Dedifferentiated amniotic fluid mesenchymal stem cell (primary cell): ENCODE results near the gene PPP1R3A.

Source experiments
- DNase-seq: peaks from one replicate; pipeline ENCODE4 v3.0.0-alpha.2; 2016; ENCODE audit errors: extremely low spot score

The PPP1R3A gene

DNA sequence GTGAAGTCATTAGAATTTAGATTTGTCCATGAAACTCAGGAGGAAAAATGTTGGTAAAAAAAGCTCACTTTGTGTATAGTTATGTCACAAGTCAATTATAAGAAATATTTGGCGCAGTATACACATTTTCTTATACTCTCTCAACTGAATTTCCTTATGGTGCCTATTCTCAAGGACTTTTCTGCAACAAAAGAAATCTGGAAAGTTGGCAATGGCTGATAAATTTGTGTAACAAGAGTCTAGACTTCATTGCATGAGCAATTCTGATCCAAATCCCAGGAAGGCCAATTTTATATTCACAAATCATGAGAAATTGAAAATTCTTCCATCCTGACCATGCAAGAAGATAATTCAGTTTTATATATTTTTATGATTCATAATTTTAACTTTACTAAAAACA, 35.7 kb downstream of the PPP1R3A start:
- no peak for DNase-seq

DNA sequence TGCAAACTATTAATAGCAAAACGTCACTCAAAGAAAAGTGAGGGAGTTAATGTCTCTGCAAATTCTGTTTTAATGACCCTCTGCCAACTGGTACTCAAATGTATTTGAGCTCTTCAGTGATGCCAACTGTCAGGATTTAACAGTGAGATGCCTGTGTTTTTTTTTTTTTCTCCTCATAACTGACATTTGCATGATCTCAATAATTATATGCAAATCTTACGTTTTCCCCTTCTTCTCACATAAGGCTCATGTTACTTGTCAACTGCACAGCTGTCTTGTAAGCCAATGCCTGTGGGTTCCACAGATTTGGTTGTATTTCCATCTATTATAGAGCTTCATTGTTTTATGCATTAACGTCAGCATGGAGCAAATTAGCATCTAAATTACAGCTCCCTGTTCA, 38.2 kb downstream of the PPP1R3A start:
- DNase-seq: no peak

DNA sequence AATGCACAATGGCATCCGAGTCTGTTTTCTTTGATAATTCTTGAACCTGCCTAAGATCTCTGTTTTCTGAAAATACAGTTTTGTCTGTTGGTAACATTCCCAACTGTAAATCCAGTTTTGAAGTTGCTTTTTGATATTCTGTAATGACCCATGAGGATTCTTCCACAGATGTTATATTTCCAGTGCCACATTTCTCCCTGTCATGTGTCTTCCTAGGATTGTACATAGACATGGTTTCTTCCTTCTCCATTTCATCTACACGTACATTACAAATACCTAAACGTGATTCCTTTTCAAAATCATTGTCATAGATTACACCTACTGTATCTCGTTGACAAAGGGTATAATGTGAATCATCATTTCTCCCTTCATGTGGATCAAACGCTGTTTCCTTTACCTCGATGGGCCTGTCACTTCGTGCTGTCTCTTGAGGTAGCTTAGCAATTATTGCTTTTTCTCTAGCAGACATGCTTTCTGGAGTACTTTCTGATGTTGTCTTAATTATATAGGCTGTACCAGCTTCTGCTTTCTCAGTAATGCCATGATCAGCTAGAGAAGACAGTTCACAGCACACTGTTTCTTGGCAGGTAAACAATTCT, 40.3 kb downstream of the PPP1R3A start:
- DNase-seq: no peak

DNA sequence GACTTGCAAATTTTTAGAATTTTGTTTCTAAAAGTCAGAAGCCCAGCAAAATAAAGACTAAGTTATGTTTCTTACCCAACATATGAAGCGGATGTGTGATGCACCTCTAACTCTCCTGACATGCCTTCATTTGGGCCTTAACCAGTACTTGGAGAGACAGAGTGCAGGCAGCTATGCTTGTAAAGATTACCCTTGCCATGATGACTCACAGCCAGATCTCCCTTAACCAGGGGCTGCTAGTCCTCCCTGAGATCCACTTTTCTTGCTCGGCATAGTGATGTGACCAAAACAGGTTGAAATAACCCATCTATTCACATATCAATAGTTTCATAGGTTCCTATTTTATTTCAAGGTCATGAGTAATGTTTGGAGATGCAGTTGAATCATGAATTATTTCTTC, 43.6 kb downstream of the PPP1R3A start:
- no peak for DNase-seq

DNA sequence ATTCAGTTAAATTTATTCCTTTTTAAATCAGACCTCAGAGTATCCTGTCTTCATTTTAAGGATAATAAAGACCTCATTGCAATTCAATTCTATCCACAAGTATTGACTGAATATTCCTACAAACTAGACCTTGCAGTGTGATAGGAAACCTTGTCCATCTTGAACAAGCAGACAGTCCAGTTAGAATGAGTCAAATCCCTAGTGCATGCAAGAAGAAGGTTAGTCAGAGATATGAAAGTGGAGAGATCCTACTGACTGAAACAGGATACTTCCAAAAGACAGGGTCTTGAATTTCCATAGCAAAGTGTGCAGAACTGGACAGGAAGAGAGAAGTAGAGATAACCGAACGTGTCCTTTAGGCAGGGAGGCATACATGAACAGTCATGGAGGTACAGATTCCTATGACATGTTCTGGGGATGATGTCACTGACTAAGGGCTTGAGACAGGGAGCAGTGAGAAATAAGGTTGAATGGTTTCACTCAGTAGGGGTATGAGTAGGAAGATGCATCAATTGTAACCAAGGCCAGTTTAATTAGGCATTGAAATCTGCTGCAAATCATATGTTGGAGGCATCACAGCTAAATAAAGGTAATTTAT, 45.2 kb downstream of the PPP1R3A start:
- no peak for DNase-seq

DNA sequence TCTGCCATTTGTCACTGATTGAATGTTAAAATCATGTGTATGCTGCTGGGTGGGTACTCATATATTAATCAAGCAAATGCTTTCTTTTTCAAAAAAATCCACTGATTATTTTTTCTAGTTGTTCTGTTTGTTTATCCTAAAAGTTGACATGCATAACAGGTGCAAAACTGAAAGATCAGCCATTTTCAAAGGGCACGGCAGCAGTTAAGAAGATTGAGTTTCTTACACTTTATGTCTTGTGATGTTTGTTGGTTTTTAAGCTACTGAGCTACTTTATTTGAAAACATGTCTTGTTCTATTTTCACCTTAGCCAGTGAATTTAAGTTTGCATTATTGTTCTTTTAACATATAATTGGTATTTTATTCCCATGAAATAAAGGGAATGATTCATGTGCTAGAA, 45.8 kb downstream of the PPP1R3A start:
- DNase-seq: no peak

DNA sequence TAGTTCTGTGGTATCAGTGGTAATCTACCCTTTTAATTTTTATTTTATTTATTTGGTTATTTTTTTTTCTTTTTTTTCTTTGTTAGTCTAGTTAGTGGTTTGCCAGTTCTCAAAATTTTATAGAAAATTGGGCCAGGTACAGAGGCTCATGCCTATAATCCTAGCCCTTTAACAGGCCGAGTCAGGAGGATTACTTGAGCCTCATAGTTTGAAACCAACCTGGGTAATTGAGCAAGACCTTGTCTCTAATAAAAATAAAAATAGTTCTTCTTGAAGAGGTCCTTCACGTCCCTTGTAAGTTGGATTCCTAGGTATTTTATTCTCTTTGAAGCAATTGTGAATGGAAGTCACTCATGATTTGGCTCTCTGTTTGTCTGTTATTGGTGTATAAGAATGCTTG, 51.5 kb downstream of the PPP1R3A start:
- no peak for DNase-seq

DNA sequence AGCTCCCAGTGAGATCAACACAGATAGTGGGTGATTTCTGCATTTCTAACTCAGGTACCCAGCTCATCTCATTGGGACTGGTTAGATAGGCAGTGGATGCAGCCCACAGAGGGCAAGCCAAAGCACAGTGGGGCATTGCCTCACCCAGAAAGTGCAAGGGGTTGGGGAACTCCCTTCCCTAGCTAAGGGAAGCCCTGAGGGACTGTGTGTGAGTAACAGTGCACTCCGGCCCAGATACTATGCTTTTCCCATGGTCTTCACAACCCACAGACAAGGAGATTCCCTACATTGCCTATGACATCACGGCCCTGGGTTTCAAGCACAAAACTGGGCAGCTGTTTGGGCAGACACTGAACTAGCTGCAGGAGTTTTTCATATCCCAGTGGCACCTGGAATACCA, 62.8 kb downstream of the PPP1R3A start:
- no peak for DNase-seq

- DNase-seq: no peak
Measured at GRCh38 chr7:113840954-113841353, 77.9 kb downstream of the PPP1R3A start.

DNA sequence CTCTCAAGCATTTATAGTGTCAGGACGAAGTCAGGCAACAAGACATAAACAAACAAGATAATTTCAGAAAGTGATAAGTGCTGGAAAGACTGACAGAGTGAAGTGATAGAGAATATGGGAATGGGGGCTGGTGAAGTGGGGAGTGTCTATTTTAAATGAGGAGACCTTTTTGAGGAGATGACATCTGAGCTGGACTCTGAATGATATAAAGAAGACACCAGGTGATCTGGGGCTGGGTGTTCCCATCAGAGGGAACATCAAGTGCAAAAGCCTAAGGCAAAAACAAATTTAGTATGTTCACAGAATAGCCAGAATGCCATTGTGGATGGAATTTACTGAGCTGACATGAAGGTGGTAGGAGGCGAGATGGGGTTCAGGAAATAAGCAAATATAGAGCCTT, 83.4 kb downstream of the PPP1R3A start:
- no peak for DNase-seq

DNA sequence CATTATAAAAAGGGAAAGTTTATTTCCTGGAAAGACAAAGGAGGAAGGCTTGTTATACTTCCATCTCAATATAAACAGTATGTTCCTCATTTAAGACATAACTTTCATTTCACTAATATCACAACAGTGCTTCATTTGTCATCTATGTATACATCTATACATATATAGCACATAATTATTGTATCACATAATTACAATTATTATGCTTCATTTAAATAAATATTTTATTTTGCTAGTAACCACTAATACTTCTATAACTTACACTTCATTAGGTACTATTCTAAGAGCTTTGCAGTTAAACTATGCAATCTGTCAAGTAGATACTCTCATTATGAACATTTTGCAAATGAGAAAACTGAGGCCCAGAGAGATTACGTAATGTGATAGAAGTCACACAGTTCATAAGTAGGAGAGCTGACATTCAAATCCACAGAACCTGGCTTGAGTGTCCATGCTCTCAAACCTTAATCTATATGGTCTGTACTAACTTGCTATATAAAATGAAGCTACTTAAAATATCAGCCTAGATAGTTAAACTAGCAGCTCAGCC, 86.5 kb downstream of the PPP1R3A start:
- DNase-seq: no peak

DNA sequence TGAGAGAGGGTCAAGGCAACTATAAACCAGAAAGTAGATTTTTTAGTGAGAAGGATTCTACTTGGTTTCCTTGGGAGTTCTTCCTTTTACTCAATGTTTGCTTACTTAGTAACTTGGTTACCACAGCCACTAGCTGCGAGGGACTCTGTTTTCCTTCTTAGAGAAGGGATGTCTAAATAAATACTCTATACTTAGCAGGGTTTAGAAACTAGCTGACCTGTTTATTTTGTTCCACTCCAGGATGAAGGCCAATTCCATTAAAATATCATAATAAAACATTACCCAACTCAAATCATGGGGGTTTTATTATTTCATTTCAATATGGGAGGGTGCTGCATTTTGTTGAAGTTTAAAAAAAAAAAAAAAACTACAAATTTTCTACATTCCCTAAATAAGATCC, 87.3 kb downstream of the PPP1R3A start:
- peak; percentile 17 for DNase-seq

GRCh38 chr7:113828581-113828980, 90.2 kb downstream of the PPP1R3A start:
- DNase-seq: no peak
